Panc1 (cell line): Measurements from ENCODE around the gene RIMBP2. TPM values are rescaled to one million over a fixed set of nuclear protein-coding genes. Genes with fewer than 3 reads are reported as not detected.

ENCODE experiments used
- ATAC-seq: fragments of 200-7000 bp; cut with Tn5 transposase; 2 replicates; pipeline ENCODE4 v1.9.1; 2020; ENCODE audit warnings: mild to moderate bottlenecking, moderate library complexity
- BruUV-seq: library from RNA; stranded (reverse); fragments of 400-500 nt; replicated peaks from 2 replicates; lab custom pipeline; 2021; lab: Mats Ljungman, UMichigan
- CTCF ChIA-PET: fragments of 300-600 bp; sonication (Branson Sonifier 250); formaldehyde crosslinking; loops from one replicate; lab custom pipeline; 2022; ENCODE audit warnings: antibody characterized with exemption; lab: Charles Lee
- POLR2A ChIA-PET: fragments of 300-600 bp; sonication (Branson Sonifier 250); formaldehyde crosslinking; loops from one replicate; lab custom pipeline; 2022; ENCODE audit warnings: antibody characterized with exemption; lab: Charles Lee
- DNase-seq: peaks from one replicate; pipeline ENCODE4 v3.0.0-alpha.2; 2010; ENCODE audit warnings: low read depth, low spot score
- H3K27ac ChIP-seq: 2 replicates; pipeline ENCODE4 v1.5.1; 2011; ENCODE audit warnings: mild to moderate bottlenecking, low read length, inconsistent platforms
- H3K27me3 ChIP-seq: fragments of 200-500 bp; sonication (Bioruptor generic); 2 replicates; pipeline ENCODE4 v1.6.0; 2014; ENCODE audit warnings: low read length, inconsistent platforms; ENCODE audit not compliant: control insufficient read depth, insufficient read depth
- H3K36me3 ChIP-seq: fragments of 200-500 bp; sonication (Bioruptor generic); 2 replicates; pipeline ENCODE4 v1.5.1; 2014; ENCODE audit warnings: inconsistent platforms, mild to moderate bottlenecking, low read length, moderate library complexity; ENCODE audit not compliant: control insufficient read depth, insufficient read depth
- H3K4me1 ChIP-seq: 2 replicates; pipeline ENCODE4 v1.5.1; 2011; ENCODE audit warnings: inconsistent platforms, mild to moderate bottlenecking, low read length, moderate library complexity; ENCODE audit not compliant: control insufficient read depth, insufficient read depth
- H3K4me3 ChIP-seq, 2 experiments: 2 replicates each; pipeline ENCODE4 v1.5.1; 2011 to 2012; ENCODE audit warnings: low read depth in 2 of 2, low read length in 2 of 2, mild to moderate bottlenecking in 2 of 2, inconsistent platforms in 1 of 2, moderate library complexity in 1 of 2
- H3K9me3 ChIP-seq: fragments of 200-500 bp; sonication (Bioruptor generic); 2 replicates; pipeline ENCODE4 v1.5.1; 2014; ENCODE audit warnings: low read depth, mild to moderate bottlenecking, inconsistent platforms, low read length, moderate library complexity; ENCODE audit not compliant: control insufficient read depth, insufficient read depth
- POLR2AphosphoS5 ChIP-seq: IDR thresholded peaks from 2 replicates; pipeline ENCODE4 v1.6.1; 2012; ENCODE audit warnings: mild to moderate bottlenecking, low read depth, low read length, moderate library complexity
- SIN3A ChIP-seq: IDR thresholded peaks from 2 replicates; pipeline ENCODE4 v1.6.1; 2012; ENCODE audit warnings: low read depth, mild to moderate bottlenecking, low read length, moderate library complexity, borderline replicate concordance; ENCODE audit not compliant: insufficient read depth
- TCF7L2 ChIP-seq: IDR thresholded peaks from 2 replicates; pipeline ENCODE4 v1.6.1; 2011; ENCODE audit warnings: mild to moderate bottlenecking, low read depth, low read length, inconsistent platforms
- in situ Hi-C: cut with HindIII; loops from 2 replicates; pipeline ENCODE4 v1.10.0; 2016; ENCODE audit warnings: low sequenced_read_pairs, low pct_unique_long_range_greater_than_20kb
- intact Hi-C: fragments of 100-400 bp; cut with micrococcal nuclease; formaldehyde crosslinking; loops from one replicate; pipeline ENCODE4 v1.10.0; 2022; ENCODE audit not compliant: unreplicated experiment
- total RNA-seq: library from RNA; stranded (reverse); gene quantifications from one replicate; pipeline ENCODE4 v1.2.1, GENCODE V29; 2021; ENCODE audit not compliant: unreplicated experiment
- TF ChIP-seq, protein P1 (sequence below), 2 experiments: IDR thresholded peaks; 2 replicates each; pipeline ENCODE4 v1.6.1; 2011 to 2012; ENCODE audit warnings: low read depth in 2 of 2, control low read depth in 1 of 2, low read length in 1 of 2, mild to moderate bottlenecking in 1 of 2, moderate library complexity in 1 of 2; ENCODE audit not compliant: insufficient read depth in 1 of 2
- TF ChIP-seq, protein P2 (sequence below): fragments of 450-650 bp; IDR thresholded peaks from 2 replicates; pipeline ENCODE4 v1.5.1; 2017; ENCODE audit warnings: mild to moderate bottlenecking

The RIMBP2 gene
- total RNA-seq, 1 experiment from 2014 or later, result not detected

DNA sequence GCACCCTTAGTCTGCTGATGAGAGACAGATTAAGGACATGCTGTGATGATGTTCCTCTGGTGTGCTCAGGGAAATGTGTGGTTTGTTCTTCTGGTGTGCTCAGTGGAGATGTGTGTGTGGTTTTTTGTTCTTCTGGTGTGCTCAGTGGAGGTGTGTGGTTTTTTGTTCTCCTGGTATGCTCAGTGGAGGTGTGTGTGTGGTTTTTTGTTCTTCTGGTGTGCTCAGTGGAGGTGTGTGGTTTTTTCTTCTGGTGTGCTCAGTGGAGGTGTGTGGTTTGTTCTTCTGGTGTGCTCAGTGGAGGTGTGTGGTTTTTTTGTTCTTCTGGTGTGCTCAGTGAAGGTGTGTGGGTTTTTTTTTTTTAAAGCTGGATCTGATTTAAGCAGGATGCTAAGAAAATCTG is 363.0 kb downstream of the RIMBP2 start:
- H3K36me3 ChIP-seq, result no peaks in the 10 kb centered on the region
- ChIA-PET POLR2A (no interaction called here), CTCF (no interaction called here)
- H3K27me3 ChIP-seq, result peaks cover 24% of the 10 kb centered on the region
- TF ChIP-seq, protein P1, sequence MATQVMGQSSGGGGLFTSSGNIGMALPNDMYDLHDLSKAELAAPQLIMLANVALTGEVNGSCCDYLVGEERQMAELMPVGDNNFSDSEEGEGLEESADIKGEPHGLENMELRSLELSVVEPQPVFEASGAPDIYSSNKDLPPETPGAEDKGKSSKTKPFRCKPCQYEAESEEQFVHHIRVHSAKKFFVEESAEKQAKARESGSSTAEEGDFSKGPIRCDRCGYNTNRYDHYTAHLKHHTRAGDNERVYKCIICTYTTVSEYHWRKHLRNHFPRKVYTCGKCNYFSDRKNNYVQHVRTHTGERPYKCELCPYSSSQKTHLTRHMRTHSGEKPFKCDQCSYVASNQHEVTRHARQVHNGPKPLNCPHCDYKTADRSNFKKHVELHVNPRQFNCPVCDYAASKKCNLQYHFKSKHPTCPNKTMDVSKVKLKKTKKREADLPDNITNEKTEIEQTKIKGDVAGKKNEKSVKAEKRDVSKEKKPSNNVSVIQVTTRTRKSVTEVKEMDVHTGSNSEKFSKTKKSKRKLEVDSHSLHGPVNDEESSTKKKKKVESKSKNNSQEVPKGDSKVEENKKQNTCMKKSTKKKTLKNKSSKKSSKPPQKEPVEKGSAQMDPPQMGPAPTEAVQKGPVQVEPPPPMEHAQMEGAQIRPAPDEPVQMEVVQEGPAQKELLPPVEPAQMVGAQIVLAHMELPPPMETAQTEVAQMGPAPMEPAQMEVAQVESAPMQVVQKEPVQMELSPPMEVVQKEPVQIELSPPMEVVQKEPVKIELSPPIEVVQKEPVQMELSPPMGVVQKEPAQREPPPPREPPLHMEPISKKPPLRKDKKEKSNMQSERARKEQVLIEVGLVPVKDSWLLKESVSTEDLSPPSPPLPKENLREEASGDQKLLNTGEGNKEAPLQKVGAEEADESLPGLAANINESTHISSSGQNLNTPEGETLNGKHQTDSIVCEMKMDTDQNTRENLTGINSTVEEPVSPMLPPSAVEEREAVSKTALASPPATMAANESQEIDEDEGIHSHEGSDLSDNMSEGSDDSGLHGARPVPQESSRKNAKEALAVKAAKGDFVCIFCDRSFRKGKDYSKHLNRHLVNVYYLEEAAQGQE (IDR thresholded peaks at IDR 0.05; ENCODE audit: insufficient read depth in 1 of 2, low read depth in 2 of 2, low read length in 1 of 2), result no peak
- TF ChIP-seq SIN3A, result no peak
- TF ChIP-seq TCF7L2, result no peak
- TF ChIP-seq, protein P2, sequence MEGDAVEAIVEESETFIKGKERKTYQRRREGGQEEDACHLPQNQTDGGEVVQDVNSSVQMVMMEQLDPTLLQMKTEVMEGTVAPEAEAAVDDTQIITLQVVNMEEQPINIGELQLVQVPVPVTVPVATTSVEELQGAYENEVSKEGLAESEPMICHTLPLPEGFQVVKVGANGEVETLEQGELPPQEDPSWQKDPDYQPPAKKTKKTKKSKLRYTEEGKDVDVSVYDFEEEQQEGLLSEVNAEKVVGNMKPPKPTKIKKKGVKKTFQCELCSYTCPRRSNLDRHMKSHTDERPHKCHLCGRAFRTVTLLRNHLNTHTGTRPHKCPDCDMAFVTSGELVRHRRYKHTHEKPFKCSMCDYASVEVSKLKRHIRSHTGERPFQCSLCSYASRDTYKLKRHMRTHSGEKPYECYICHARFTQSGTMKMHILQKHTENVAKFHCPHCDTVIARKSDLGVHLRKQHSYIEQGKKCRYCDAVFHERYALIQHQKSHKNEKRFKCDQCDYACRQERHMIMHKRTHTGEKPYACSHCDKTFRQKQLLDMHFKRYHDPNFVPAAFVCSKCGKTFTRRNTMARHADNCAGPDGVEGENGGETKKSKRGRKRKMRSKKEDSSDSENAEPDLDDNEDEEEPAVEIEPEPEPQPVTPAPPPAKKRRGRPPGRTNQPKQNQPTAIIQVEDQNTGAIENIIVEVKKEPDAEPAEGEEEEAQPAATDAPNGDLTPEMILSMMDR, result no peak
- TF ChIP-seq POLR2AphosphoS5, result no peak
- no peaks in the 10 kb centered on the region for H3K9me3 ChIP-seq
- no TSS peak for BruUV-seq
- intact Hi-C loops, result no loop called here
- DNase-seq (no peak), ATAC-seq (no peak)
- H3K27ac ChIP-seq, result no peak overlapping the region
- in situ Hi-C loops, result no loop called here
- no peaks in the 10 kb centered on the region for H3K4me1 ChIP-seq
- H3K4me3 ChIP-seq, result no peak overlapping the region

DNA sequence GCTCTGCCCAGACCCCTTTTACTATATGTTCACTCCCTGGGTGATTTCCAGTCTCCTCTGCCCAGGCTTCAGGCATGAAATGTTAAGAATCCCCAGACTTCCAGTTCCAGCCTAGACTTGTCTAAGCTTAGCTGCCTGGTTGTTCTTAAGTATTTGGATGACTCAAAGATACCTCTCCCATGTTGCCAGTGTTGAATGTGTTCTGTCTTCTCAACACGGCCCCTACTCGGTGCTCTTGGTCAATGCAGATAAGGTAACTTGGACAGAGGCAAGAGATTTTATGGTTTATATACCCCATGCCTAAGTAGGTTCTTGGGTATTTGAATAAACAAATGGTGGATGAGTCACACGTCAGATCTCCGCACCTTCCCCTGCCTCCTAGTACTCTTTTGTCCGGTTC is 364.8 kb downstream of the RIMBP2 start:
- CTCF ChIA-PET, result no interaction called here
- Histone ChIP-seq H3K9me3 (no peaks in the 10 kb centered on the region), H3K36me3 (no peaks in the 10 kb centered on the region), H3K4me3 (no peak overlapping the region), H3K27me3 (peaks cover 12% of the 10 kb centered on the region), H3K27ac (no peak overlapping the region), H3K4me1 (no peaks in the 10 kb centered on the region)
- in situ Hi-C loops (no loop called here), intact Hi-C loops (no loop called here)
- no TSS peak for BruUV-seq
- ATAC-seq (no peak), DNase-seq (no peak)
- POLR2A ChIA-PET, result no interaction called here
- TF ChIP-seq, protein P2, result no peak
- TF ChIP-seq POLR2AphosphoS5 (no peak), SIN3A (no peak), TCF7L2 (no peak)
- TF ChIP-seq, protein P1 (IDR thresholded peaks at IDR 0.05; ENCODE audit: insufficient read depth in 1 of 2, low read depth in 2 of 2, low read length in 1 of 2), result no peak
